HepG2 (cell line): ENCODE measurements around the gene NPPA. TPM values are rescaled to one million over a fixed set of nuclear protein-coding genes. Genes with fewer than 3 reads are reported as not detected.

Experiments
- AHR ChIP-seq: IDR thresholded peaks from 2 replicates; pipeline ENCODE4 v1.6.1; 2018; ENCODE audit warnings: missing genetic modification reagents, missing compliant biosample characterization
- ARHGAP35 ChIP-seq: sonication (generic); formaldehyde crosslinking; IDR thresholded peaks from 2 replicates; pipeline ENCODE4 v1.9.0; 2022; ENCODE audit warnings: mild to moderate bottlenecking, inconsistent platforms, moderate library complexity, missing genetic modification reagents, borderline replicate concordance
- BORCS8-MEF2B ChIP-seq: sonication (generic); formaldehyde crosslinking; IDR thresholded peaks from 2 replicates; pipeline ENCODE4 v1.8.0; 2022; ENCODE audit warnings: mild to moderate bottlenecking, missing genetic modification reagents
- CCAR2 ChIP-seq: fragments of 200-400 bp; formaldehyde crosslinking; optimal IDR thresholded peaks from 2 replicates; pipeline ENCODE3; 2018; ENCODE audit warnings: low read depth, mild to moderate bottlenecking, low read length, moderate library complexity
- FOXJ3 ChIP-seq: sonication (generic); formaldehyde crosslinking; IDR thresholded peaks from 2 replicates; pipeline ENCODE4 v1.4.0; 2020; ENCODE audit warnings: missing genetic modification reagents, mild to moderate bottlenecking, borderline replicate concordance
- GATAD2A ChIP-seq: IDR thresholded peaks from 2 replicates; pipeline ENCODE4 v1.6.1; 2016
- HNRNPUL1 ChIP-seq: fragments of 200-400 bp; formaldehyde crosslinking; IDR thresholded peaks from 2 replicates; pipeline ENCODE4 v1.6.1; 2017; ENCODE audit warnings: low read depth, mild to moderate bottlenecking, low read length, moderate library complexity
- KDM3A ChIP-seq: IDR thresholded peaks from 2 replicates; pipeline ENCODE4 v1.6.1; 2018; ENCODE audit warnings: low read depth, missing compliant biosample characterization
- MIER2 ChIP-seq: IDR thresholded peaks from 2 replicates; pipeline ENCODE4 v1.6.1; 2016; ENCODE audit warnings: missing biosample characterization, missing genetic modification reagents
- PAF1 ChIP-seq: IDR thresholded peaks from 2 replicates; pipeline ENCODE4 v1.6.1; 2016; ENCODE audit warnings: missing genetic modification reagents, missing compliant biosample characterization
- SP5 ChIP-seq: IDR thresholded peaks from 2 replicates; pipeline ENCODE4 v1.6.1; 2016; ENCODE audit warnings: low read depth, borderline replicate concordance
- TCF7L2 ChIP-seq: IDR thresholded peaks from 2 replicates; pipeline ENCODE4 v1.6.1; 2011; ENCODE audit warnings: mild to moderate bottlenecking, low read depth, low read length, moderate library complexity
- TP53 ChIP-seq: sonication (generic); formaldehyde crosslinking; conservative IDR thresholded peaks from 2 replicates; pipeline ENCODE4 v1.4.0; 2020; ENCODE audit warnings: missing genetic modification reagents
- ZFP82 ChIP-seq: sonication (generic); formaldehyde crosslinking; IDR thresholded peaks from 2 replicates; pipeline ENCODE4 v1.5.1; 2020; ENCODE audit warnings: mild to moderate bottlenecking, missing genetic modification reagents, borderline replicate concordance
- ZFP90 ChIP-seq: sonication (generic); formaldehyde crosslinking; IDR thresholded peaks from 2 replicates; pipeline ENCODE4 v1.8.0; 2022; ENCODE audit warnings: missing genetic modification reagents, mild to moderate bottlenecking, inconsistent platforms, borderline replicate concordance
- ZMYM3 ChIP-seq: sonication (generic); formaldehyde crosslinking; IDR thresholded peaks from 2 replicates; pipeline ENCODE4 v1.5.1; 2020; ENCODE audit warnings: mild to moderate bottlenecking, missing genetic modification reagents
- ZNF331 ChIP-seq: sonication (generic); formaldehyde crosslinking; IDR thresholded peaks from 2 replicates; pipeline ENCODE4 v1.4.0; 2020; ENCODE audit warnings: missing genetic modification reagents
- polyA plus RNA-seq, 8 experiments: library from polyadenylated mRNA; depleted of rRNA in 3 of 8; stranded (reverse) in 7 of 8; unstranded in 1 of 8; fragments of >200 nt; fragmentation: Illumina TruSeq in 4 of 8; extraction: Trizol in 4 of 8; gene quantifications; 2 replicates each; pipeline versions ENCODE4 v1.2.1 to v1.2.3, GENCODE V29; 2011 to 2016; ENCODE audit warnings: low read depth in 4 of 8, missing spikeins in 1 of 8, mixed read lengths in 1 of 8; ENCODE audit not compliant: insufficient read depth in 1 of 8
- total RNA-seq, 5 experiments: library from RNA; depleted of rRNA; stranded (reverse); fragments of >200 nt; fragmentation: Illumina TruSeq; extraction: Trizol; gene quantifications; 2 replicates each; pipeline ENCODE4 v1.2.3, GENCODE V29; 2016; ENCODE audit warnings: low read depth in 1 of 5
- TF ChIP-seq, protein P1 (sequence below): sonication (generic); formaldehyde crosslinking; conservative IDR thresholded peaks from 2 replicates; pipeline ENCODE4 v1.4.0; 2020; ENCODE audit warnings: missing genetic modification reagents
- TF ChIP-seq, protein P2 (sequence below): sonication (generic); formaldehyde crosslinking; IDR thresholded peaks from 2 replicates; pipeline ENCODE4 v1.4.0; 2020; ENCODE audit warnings: mild to moderate bottlenecking, missing genetic modification reagents
- TF ChIP-seq, protein P3 (sequence below): sonication (generic); formaldehyde crosslinking; IDR thresholded peaks from 2 replicates; pipeline ENCODE4 v1.8.1; 2023; ENCODE audit warnings: mild to moderate bottlenecking, moderate library complexity, missing genetic modification reagents
- TF ChIP-seq, protein P4 (sequence below): sonication (generic); formaldehyde crosslinking; IDR thresholded peaks from 2 replicates; pipeline ENCODE4 v1.5.1; 2020; ENCODE audit warnings: mild to moderate bottlenecking, missing genetic modification reagents, moderate library complexity

NPPA gene
- total and polyA plus RNA-seq, 2 of the 13 experiments (the other 11 are each of a cell fraction or from before 2014, with no cell fraction given) = not detected

DNA sequence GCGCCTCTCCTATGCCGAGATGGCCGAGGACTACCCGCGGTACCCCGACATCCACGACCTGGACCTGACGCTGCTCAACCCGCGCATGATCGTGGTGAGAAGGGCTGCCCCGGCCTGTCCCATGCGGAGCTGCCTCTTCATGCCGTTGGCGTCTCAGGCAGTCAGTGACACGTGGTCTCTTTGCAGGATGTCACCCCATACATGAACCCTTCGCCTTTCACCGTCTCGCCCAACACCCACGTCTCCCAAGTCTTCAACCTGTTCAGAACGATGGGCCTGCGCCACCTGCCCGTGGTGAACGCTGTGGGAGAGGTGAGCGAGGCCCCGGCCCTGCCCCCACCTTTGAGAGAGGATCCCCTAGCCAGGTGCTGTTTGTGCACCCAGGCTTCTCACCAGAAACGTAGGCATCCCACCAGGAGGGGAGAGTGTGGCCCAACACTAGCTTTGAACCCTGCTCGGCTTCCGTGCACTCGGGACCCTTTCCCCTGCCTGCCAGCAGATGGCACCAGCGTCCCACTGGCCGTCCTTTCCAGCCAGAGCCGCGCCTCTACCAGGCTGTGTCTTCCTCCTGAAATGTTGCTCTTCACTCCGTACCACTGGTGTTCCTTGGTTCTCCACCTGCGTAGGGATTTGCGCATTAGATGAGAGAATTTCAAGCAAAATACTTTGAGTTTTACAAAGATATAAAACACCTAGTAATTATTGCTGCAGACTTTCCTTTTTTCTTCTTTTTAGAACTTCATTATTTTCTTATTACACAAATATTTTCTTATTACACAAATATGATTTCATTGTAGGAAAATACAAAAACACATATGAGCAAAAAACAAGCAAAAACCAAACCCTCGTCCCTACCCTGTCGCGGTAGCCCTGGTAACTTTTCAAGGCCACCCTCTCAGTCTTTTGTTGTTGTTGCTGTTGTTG, 9.0 kb downstream of the NPPA start (continued):
- TF ChIP-seq, protein P1, sequence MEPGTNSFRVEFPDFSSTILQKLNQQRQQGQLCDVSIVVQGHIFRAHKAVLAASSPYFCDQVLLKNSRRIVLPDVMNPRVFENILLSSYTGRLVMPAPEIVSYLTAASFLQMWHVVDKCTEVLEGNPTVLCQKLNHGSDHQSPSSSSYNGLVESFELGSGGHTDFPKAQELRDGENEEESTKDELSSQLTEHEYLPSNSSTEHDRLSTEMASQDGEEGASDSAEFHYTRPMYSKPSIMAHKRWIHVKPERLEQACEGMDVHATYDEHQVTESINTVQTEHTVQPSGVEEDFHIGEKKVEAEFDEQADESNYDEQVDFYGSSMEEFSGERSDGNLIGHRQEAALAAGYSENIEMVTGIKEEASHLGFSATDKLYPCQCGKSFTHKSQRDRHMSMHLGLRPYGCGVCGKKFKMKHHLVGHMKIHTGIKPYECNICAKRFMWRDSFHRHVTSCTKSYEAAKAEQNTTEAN (CRISPR knock-in tag) = no peak
- TF ChIP-seq CCAR2 = no peak
- TF ChIP-seq MIER2 (CRISPR knock-in tag) = peak; percentile 84; the same call in 1 of the 2 replicates
- TF ChIP-seq AHR (CRISPR knock-in tag) = 0 out of 2 replicates have a peak, but pooled peaks have one; percentile 38
- no peak for TF ChIP-seq HNRNPUL1
- TF ChIP-seq ZFP90 (CRISPR knock-in tag) = no peak
- TF ChIP-seq PAF1 (CRISPR knock-in tag) = 0 out of 2 replicates have a peak, but pooled peaks have one; percentile 39
- TF ChIP-seq BORCS8-MEF2B (CRISPR knock-in tag) = peak; percentile 38; the same call in 1 of the 2 replicates
- TF ChIP-seq TCF7L2 = no peak
- TF ChIP-seq ZMYM3 (CRISPR knock-in tag) = no peak
- TF ChIP-seq, protein P2, sequence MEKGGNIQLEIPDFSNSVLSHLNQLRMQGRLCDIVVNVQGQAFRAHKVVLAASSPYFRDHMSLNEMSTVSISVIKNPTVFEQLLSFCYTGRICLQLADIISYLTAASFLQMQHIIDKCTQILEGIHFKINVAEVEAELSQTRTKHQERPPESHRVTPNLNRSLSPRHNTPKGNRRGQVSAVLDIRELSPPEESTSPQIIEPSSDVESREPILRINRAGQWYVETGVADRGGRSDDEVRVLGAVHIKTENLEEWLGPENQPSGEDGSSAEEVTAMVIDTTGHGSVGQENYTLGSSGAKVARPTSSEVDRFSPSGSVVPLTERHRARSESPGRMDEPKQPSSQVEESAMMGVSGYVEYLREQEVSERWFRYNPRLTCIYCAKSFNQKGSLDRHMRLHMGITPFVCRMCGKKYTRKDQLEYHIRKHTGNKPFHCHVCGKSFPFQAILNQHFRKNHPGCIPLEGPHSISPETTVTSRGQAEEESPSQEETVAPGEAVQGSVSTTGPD (CRISPR knock-in tag) = no peak
- TF ChIP-seq, protein P3, sequence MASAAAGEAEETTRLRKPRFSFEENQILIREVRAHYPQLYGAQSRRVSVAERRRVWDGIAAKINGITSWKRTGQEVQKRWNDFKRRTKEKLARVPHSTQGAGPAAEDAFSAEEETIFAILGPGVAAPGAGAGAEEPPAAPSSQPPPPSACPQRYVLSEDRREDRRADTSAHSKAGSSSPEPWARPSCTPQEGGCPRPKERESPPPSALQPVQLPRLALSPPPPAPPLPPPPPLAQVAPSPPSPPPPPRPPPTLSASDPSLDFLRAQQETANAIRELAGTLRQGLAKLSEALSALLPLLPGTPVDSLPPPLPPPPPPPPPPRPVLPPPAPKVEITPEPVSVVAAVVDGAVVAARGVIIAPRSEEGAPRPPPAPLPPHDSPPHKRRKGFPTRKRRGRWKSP (CRISPR knock-in tag) = no peak
- TF ChIP-seq SP5 (CRISPR knock-in tag) = 0 out of 2 replicates have a peak, but pooled peaks have one; percentile 31
- TF ChIP-seq ZNF331 = 0 out of 2 replicates have a peak, but pooled peaks have one; percentile 37
- TF ChIP-seq, protein P4, sequence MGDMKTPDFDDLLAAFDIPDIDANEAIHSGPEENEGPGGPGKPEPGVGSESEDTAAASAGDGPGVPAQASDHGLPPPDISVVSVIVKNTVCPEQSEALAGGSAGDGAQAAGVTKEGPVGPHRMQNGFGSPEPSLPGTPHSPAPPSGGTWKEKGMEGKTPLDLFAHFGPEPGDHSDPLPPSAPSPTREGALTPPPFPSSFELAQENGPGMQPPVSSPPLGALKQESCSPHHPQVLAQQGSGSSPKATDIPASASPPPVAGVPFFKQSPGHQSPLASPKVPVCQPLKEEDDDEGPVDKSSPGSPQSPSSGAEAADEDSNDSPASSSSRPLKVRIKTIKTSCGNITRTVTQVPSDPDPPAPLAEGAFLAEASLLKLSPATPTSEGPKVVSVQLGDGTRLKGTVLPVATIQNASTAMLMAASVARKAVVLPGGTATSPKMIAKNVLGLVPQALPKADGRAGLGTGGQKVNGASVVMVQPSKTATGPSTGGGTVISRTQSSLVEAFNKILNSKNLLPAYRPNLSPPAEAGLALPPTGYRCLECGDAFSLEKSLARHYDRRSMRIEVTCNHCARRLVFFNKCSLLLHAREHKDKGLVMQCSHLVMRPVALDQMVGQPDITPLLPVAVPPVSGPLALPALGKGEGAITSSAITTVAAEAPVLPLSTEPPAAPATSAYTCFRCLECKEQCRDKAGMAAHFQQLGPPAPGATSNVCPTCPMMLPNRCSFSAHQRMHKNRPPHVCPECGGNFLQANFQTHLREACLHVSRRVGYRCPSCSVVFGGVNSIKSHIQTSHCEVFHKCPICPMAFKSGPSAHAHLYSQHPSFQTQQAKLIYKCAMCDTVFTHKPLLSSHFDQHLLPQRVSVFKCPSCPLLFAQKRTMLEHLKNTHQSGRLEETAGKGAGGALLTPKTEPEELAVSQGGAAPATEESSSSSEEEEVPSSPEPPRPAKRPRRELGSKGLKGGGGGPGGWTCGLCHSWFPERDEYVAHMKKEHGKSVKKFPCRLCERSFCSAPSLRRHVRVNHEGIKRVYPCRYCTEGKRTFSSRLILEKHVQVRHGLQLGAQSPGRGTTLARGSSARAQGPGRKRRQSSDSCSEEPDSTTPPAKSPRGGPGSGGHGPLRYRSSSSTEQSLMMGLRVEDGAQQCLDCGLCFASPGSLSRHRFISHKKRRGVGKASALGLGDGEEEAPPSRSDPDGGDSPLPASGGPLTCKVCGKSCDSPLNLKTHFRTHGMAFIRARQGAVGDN (CRISPR knock-in tag) = peak; percentile 78
- peak; percentile 97 for TF ChIP-seq KDM3A
- TF ChIP-seq ZFP82 (CRISPR knock-in tag) = no peak
- no peak for TF ChIP-seq TP53 (CRISPR knock-in tag)
- TF ChIP-seq ARHGAP35 = no peak
- no peak for TF ChIP-seq FOXJ3 (CRISPR knock-in tag)
- TF ChIP-seq GATAD2A = 0 out of 2 replicates have a peak, but pooled peaks have one; percentile 37
